Measurements from ENCODE around the gene TTC21B.

The TTC21B gene

GRCh38 chr2:165844216-165844615 is 109.4 kb downstream of the TTC21B start:
- H3K27ac ChIP-seq (ENCODE audit: extremely low read depth, low read depth, low read length), result no peak overlapping the region
- no peaks in the 10 kb centered on the region for H3K9me3 ChIP-seq (ENCODE audit: control insufficient read depth, insufficient read depth, low read depth, low read length)
- POLR2A ChIA-PET, result no interaction called here
- TF ChIP-seq ZNF223 (tag by site-specific recombination; IDR thresholded peaks at IDR 0.05), result no peak
- no peak for TF ChIP-seq ZNF571 (tag by site-specific recombination; IDR thresholded peaks at IDR 0.05)
- TF ChIP-seq CTCF (tag by site-specific recombination; IDR thresholded peaks at IDR 0.05), result no peak
- TF ChIP-seq YY1 (tag by site-specific recombination; IDR thresholded peaks at IDR 0.05), result no peak
- no peak for TF ChIP-seq FEZF1 (tag by site-specific recombination; IDR thresholded peaks at IDR 0.05)
- TF ChIP-seq PRDM10 (tag by site-specific recombination; IDR thresholded peaks at IDR 0.05), result no peak
- TF ChIP-seq ZFP37 (tag by site-specific recombination; IDR thresholded peaks at IDR 0.05), result no peak
- TF ChIP-seq GLIS1 (tag by site-specific recombination; IDR thresholded peaks at IDR 0.05), result no peak
- H3K4me1 ChIP-seq (ENCODE audit: control insufficient read depth, insufficient read depth, low read length), result no peaks in the 10 kb centered on the region; the same call in 1 of the 2 replicates
- H3K4me3 ChIP-seq (ENCODE audit: low read depth, low read length), result no peak overlapping the region
- CTCF ChIA-PET, result interaction anchor here (0.7 kb wide), 1 partner anchor 10 kb away, joined by 3 read pairs; no protein-coding TSS in a partner anchor
- no peaks in the 10 kb centered on the region for H3K36me3 ChIP-seq (ENCODE audit: control insufficient read depth in 2 of 2, insufficient read depth in 1 of 2, low read length in 2 of 2)

- no peak overlapping the region for H3K4me3 ChIP-seq (ENCODE audit: low read depth, low read length)
- TF ChIP-seq ZSCAN4 (tag by site-specific recombination; IDR thresholded peaks at IDR 0.05), result peak; percentile 33; the same call in 1 of the 2 replicates
- no peak for TF ChIP-seq ZNF571 (tag by site-specific recombination; IDR thresholded peaks at IDR 0.05)
- ChIA-PET CTCF (no interaction called here), POLR2A (no interaction called here)
- no peak overlapping the region for H3K27ac ChIP-seq (ENCODE audit: extremely low read depth, low read depth, low read length)
- H3K36me3 ChIP-seq (ENCODE audit: control insufficient read depth in 2 of 2, insufficient read depth in 1 of 2, low read length in 2 of 2), result no peaks in the 10 kb centered on the region
- no peaks in the 10 kb centered on the region for H3K9me3 ChIP-seq (ENCODE audit: control insufficient read depth, insufficient read depth, low read depth, low read length)
- no peaks in the 10 kb centered on the region; the same call in 1 of the 2 replicates for H3K4me1 ChIP-seq (ENCODE audit: control insufficient read depth, insufficient read depth, low read length)
These were observed 110.2 kb downstream of the TTC21B start for GRCh38 chr2:165843351-165843750.

DNA sequence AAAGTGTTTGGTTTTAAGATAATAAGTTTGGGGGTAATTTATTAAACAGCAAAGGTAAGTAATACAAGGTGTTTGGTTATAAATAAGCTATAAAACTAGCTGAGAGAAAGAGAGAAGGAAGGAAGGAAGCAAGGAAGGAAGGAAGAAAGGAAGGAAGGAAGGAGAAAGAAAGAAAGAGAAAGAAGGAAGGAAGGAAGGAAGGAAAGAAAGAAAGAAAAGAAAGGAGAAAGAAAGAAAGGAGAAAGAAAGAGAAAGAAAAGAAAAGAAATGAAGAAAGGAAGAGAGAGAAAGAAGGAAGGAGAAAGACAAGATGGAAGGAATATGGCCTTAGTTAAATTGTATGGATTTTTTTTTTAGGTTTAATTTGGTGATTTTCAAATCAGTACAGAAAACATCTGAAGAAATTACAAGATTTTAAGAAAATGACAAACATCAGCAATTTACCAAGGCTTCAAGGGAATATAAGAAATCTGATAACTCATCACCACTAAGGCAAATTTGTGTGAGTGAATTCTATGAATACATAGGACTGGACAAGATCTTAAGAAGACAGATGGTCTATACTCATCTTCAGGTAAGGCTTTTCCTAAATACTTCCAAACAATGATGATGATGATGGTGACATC is 113.1 kb downstream of the TTC21B start:
- no peaks in the 10 kb centered on the region for H3K4me1 ChIP-seq (ENCODE audit: control insufficient read depth, insufficient read depth, low read length)
- H3K36me3 ChIP-seq (ENCODE audit: control insufficient read depth in 2 of 2, insufficient read depth in 1 of 2, low read length in 2 of 2), result no peaks in the 10 kb centered on the region
- H3K9me3 ChIP-seq (ENCODE audit: control insufficient read depth, insufficient read depth, low read depth, low read length), result no peaks in the 10 kb centered on the region
- no peak overlapping the region for H3K27ac ChIP-seq (ENCODE audit: extremely low read depth, low read depth, low read length)
- ChIA-PET CTCF (interaction anchor here (0.5 to 0.7 kb wide), 2 partner anchors 22 to 72 kb away, joined by 3 to 4 read pairs; no protein-coding TSS in a partner anchor), POLR2A (interaction anchor here (0.7 kb wide), 1 partner anchor 736 kb away, joined by 4 read pairs; no protein-coding TSS in a partner anchor)
- no peak overlapping the region for H3K4me3 ChIP-seq (ENCODE audit: low read depth, low read length)
- TF ChIP-seq ZNF366 (tag by site-specific recombination; conservative IDR thresholded peaks at IDR 0.05) (peak; percentile 84), ZNF341 (tag by site-specific recombination; IDR thresholded peaks at IDR 0.05; ENCODE audit: low read depth) (no peak)
